ENCODE data around the gene SYNGR3.

Gene SYNGR3

DNA sequence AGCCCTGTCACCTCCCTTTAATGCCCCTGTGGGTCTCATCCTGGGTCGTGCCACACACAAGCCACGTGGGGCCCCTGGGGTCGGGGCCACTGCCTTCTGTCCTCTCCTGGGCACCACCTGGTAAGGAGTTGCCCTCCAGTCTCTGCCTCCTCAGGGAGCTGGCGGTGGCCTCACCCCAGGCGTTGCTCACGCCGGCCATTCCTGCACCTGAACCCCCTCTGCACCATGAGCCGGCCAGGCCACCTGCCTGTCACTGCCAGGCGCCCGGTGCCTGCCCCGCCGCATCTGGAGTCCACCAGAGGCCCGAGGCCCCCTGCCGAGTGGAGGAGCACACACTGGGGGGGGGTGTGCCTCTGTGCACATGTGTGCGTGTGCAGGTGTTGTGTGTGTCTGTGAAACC, 47.3 kb downstream of the SYNGR3 start:
- Histone ChIP-seq H3K27ac (ENCODE audit: low read depth, low read length) (no peak overlapping the region), H3K4me3 (ENCODE audit: low read length) (no peak overlapping the region), H3K9ac (ENCODE audit: low read length) (no peak overlapping the region), H3K27me3 (ENCODE audit: control insufficient read depth, insufficient read depth, low read length) (no peaks in the 10 kb centered on the region), H3K36me3 (ENCODE audit: control insufficient read depth, insufficient read depth, low read length) (peaks cover 3% of the 10 kb centered on the region), H3K4me1 (ENCODE audit: control insufficient read depth, insufficient read depth, low read length) (peaks cover 40% of the 10 kb centered on the region)

- Histone ChIP-seq H3K36me3 (ENCODE audit: control insufficient read depth, insufficient read depth, low read length) (peaks cover 3% of the 10 kb centered on the region), H3K27ac (ENCODE audit: low read depth, low read length) (peak overlapping the region; percentile 66), H3K9ac (ENCODE audit: low read length) (peak overlapping the region; percentile 21), H3K27me3 (ENCODE audit: control insufficient read depth, insufficient read depth, low read length) (no peaks in the 10 kb centered on the region), H3K4me3 (ENCODE audit: low read length) (no peak overlapping the region), H3K4me1 (ENCODE audit: control insufficient read depth, insufficient read depth, low read length) (peaks cover 38% of the 10 kb centered on the region)
These were observed 48.0 kb downstream of the SYNGR3 start for GRCh38 chr16:2037647-2038381.

DNA sequence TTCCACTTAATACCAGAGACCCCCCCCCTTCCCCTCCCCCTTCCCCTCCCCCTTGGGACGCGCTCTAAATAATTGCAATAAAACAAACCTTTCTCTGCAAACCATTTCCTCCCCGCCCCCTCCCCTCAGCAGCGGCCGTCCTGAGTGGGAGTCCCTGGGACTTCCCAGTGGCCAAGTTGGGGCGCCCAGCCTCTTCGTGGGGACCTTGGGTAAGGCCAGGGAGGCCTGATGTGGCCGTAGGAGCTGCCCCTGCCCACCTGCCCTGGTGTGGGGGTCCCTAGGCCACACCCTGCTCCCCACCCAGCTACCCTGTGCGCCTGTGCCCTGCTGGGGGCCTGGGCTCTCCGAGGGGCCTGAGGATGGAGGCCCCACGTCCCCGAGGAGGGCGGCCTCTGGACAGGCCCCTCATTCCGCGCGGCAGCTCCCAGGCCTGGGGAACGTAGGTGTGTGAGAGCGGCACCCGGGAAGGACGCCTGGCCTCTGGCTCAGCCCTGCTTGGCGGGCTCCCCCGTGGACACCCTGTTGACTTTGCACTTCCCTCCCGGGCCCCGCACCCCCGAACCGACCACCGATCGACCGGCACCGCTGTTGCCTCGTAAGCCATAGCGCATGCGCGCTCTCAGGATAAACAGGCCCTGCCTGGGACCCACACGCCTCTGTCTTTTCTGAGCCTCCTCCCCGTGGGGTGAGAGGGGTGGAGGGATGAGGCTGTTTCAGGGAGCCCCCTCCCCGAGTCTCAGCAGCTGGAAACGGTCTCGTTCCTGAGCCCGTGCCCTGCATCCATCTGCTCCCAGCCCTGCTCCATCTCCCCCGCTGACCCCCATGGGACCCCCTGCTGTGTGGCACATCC, 48.8 kb downstream of the SYNGR3 start:
- peaks cover 3% of the 10 kb centered on the region for H3K36me3 ChIP-seq (ENCODE audit: control insufficient read depth, insufficient read depth, low read length)
- H3K4me3 ChIP-seq (ENCODE audit: low read length): peak overlapping the region; percentile 27
- H3K27ac ChIP-seq (ENCODE audit: low read depth, low read length): peak overlapping the region; percentile 77
- H3K9ac ChIP-seq (ENCODE audit: low read length): peak overlapping the region; percentile 30
- H3K4me1 ChIP-seq (ENCODE audit: control insufficient read depth, insufficient read depth, low read length): peaks cover 31% of the 10 kb centered on the region
- H3K27me3 ChIP-seq (ENCODE audit: control insufficient read depth, insufficient read depth, low read length): no peaks in the 10 kb centered on the region

GRCh38 chr16:2039274-2040031, 49.7 kb downstream of the SYNGR3 start:
- no peak overlapping the region for H3K4me3 ChIP-seq (ENCODE audit: low read length)

DNA sequence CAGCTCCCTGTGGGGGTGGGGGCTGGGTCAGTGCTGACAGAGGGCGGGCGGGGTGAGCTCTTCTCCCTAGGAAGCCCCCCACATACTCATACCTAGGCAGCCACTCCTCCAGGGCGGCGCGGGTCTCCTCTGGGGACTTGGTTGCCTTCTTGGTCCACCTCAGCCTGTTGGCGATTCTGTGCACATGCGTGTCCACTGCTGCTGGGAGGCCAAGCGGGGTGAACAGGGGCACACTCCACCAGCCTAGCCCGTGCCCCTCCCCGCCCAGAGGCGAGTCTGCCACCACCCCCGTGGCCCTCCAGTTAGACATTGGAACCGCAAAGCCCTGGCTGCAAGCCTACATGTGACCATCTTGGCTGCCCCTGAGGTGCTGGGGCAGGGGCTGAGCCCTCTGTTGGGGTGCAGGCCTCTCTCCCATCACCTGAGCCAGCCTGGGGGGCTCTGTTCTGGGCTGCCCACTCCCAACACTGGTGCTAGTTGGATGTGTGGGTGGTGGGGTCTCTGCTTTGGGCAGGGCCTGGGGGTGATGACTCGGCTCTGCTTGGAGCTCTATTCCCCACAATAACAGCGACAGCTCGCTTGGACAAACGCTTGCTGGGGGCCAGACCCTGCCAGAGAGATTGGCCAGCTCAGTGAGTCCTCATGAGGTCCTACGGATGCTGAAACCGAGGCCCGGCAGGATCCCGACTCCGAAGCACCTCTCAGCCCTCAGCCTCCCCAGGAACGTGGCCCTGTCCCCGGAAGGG, 50.4 kb downstream of the SYNGR3 start:
- Histone ChIP-seq H3K9ac (ENCODE audit: low read length) (no peak overlapping the region), H3K4me1 (ENCODE audit: control insufficient read depth, insufficient read depth, low read length) (peaks cover 21% of the 10 kb centered on the region)

More at GRCh38 chr16:2039274-2040031, 49.7 kb downstream of the SYNGR3 start:
- Histone ChIP-seq H3K27ac (ENCODE audit: low read depth, low read length) (peak overlapping the region; percentile 77), H3K9ac (ENCODE audit: low read length) (peak overlapping the region; percentile 30), H3K27me3 (ENCODE audit: control insufficient read depth, insufficient read depth, low read length) (no peaks in the 10 kb centered on the region), H3K36me3 (ENCODE audit: control insufficient read depth, insufficient read depth, low read length) (peaks cover 3% of the 10 kb centered on the region), H3K4me1 (ENCODE audit: control insufficient read depth, insufficient read depth, low read length) (peaks cover 26% of the 10 kb centered on the region)

DNA sequence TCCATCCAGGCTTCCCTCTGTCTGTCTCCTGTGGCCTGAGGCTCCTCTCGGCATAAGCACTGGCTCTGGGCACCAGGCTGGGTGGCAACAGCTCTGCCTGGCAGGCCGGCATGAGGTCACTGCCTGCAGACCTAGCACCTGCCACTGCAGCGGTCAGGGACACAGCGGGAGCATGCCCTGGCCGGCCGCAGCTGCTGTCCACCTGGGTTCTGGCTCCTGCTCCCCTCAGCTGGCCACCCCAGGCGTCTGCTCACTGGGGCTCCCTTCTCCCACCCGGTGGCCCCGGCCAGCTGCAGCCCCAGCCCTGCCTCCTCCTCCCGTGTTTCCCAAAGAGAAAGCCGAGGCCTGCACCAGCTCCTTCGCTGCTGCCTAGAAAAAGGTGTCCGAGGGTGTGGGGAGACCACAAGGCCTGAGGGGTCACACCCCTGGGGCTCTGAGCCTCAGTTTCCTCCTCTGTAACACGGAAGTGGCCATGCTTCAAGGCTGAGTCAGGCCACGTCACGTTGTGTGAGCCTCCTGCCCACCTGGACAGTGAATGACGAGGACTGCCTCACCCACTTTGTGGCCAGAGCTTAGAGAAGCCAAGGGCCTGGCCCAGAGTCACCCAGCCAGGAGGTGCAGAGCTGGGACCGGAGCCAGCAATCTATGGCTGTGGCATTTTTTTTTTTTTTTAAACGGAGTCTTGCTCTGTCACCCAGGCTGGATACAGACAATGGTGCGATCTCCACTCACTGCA, 51.2 kb downstream of the SYNGR3 start:
- Histone ChIP-seq H3K27ac (ENCODE audit: low read depth, low read length) (no peak overlapping the region), H3K4me1 (ENCODE audit: control insufficient read depth, insufficient read depth, low read length) (peaks cover 14% of the 10 kb centered on the region), H3K36me3 (ENCODE audit: control insufficient read depth, insufficient read depth, low read length) (peaks cover 3% of the 10 kb centered on the region), H3K4me3 (ENCODE audit: low read length) (no peak overlapping the region), H3K9ac (ENCODE audit: low read length) (no peak overlapping the region), H3K27me3 (ENCODE audit: control insufficient read depth, insufficient read depth, low read length) (no peaks in the 10 kb centered on the region)

More for the DNA sequence above, 50.4 kb downstream of the SYNGR3 start:
- Histone ChIP-seq H3K27me3 (ENCODE audit: control insufficient read depth, insufficient read depth, low read length) (no peaks in the 10 kb centered on the region), H3K36me3 (ENCODE audit: control insufficient read depth, insufficient read depth, low read length) (peaks cover 3% of the 10 kb centered on the region), H3K27ac (ENCODE audit: low read depth, low read length) (peak overlapping the region; percentile 30), H3K4me3 (ENCODE audit: low read length) (no peak overlapping the region)

DNA sequence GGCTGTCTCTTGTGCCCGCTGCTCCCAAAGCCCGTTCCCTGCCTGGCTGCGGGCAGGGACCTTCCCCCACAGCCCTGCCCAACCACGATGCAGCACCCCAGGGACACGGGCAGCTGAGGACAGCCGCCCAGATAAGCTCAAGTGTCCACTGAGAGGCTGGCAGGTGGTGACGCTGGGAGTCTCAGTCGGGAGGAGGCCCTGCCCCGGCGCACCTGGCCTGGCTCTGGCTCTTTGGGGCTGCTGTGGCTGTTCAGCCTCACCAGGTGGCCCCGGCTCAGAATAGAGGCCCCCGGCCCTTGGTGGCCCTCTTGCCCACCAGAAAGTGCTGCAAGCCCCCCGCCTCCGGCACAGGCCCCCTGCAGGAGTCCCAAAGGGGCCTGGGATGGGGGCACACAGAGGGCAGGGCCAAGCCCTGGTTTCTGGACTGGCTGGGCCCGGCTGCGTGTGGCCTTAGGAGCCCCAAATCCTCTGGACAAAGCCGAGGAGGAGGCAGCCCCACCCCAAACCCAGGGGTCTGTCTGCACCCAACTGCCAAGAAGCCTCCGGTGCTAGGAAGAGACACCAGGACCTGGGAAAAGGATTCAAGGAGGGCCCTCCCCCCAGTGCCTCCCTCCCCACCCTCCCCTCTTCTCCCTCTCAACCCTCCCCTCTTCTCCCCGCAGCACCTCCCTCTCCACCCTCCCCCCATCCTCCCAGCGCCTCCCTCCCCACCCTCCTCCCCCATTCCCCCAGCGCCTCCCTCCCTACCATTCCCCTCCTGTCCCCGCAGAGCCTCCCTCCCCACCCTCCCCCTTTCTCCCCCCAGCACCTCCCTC, 52.6 kb downstream of the SYNGR3 start:
- Histone ChIP-seq H3K4me3 (ENCODE audit: low read length) (no peak overlapping the region), H3K9ac (ENCODE audit: low read length) (no peak overlapping the region), H3K27ac (ENCODE audit: low read depth, low read length) (no peak overlapping the region), H3K27me3 (ENCODE audit: control insufficient read depth, insufficient read depth, low read length) (no peaks in the 10 kb centered on the region), H3K36me3 (ENCODE audit: control insufficient read depth, insufficient read depth, low read length) (peaks cover 3% of the 10 kb centered on the region), H3K4me1 (ENCODE audit: control insufficient read depth, insufficient read depth, low read length) (peaks cover 10% of the 10 kb centered on the region)

GRCh38 chr16:2042986-2043666, 53.4 kb downstream of the SYNGR3 start:
- H3K4me3 ChIP-seq (ENCODE audit: low read length): peak overlapping the region; percentile 16
- H3K9ac ChIP-seq (ENCODE audit: low read length): no peak overlapping the region
- no peaks in the 10 kb centered on the region for H3K27me3 ChIP-seq (ENCODE audit: control insufficient read depth, insufficient read depth, low read length)
- H3K27ac ChIP-seq (ENCODE audit: low read depth, low read length): no peak overlapping the region
- H3K36me3 ChIP-seq (ENCODE audit: control insufficient read depth, insufficient read depth, low read length): no peaks in the 10 kb centered on the region
- H3K4me1 ChIP-seq (ENCODE audit: control insufficient read depth, insufficient read depth, low read length): peaks cover 6% of the 10 kb centered on the region
